T-cell (primary cell): ENCODE measurements around the gene C5orf58. TPM values are rescaled to one million over a fixed set of nuclear protein-coding genes. Genes with fewer than 3 reads are reported as not detected.
A peak's percentile ranks its signal among the peaks of the same experiment; 100 is the strongest.

Experiments used
- ATAC-seq, 4 experiments: fragments of 200-7000 bp in 3 of 4; fragments of 150-1000 bp in 1 of 4; cut with Tn5 transposase; replicated peaks in 1 of 4; 1 replicate in 3 of 4; 2 replicates in 1 of 4; pipeline ENCODE4 v1.10.0; 2021; ENCODE audit warnings: moderate library complexity in 3 of 4, mild to moderate bottlenecking in 2 of 4, moderate number of reproducible peaks in 1 of 4
- CTCF ChIA-PET, 2 donors: fragments of 300-600 bp; sonication (Branson Sonifier 250); formaldehyde crosslinking; loops; one replicate each; lab custom pipeline; 2022; ENCODE audit warnings: antibody characterized with exemption in 2 of 2; lab: Charles Lee
- POLR2A ChIA-PET, 2 donors: fragments of 300-600 bp; sonication (Branson Sonifier 250); formaldehyde crosslinking; loops; one replicate each; lab custom pipeline; 2022; ENCODE audit warnings: antibody characterized with exemption in 2 of 2; lab: Charles Lee
- DNase-seq, 35 experiments: peaks; one replicate each; pipeline versions ENCODE4 v3.0.0 to v3.0.0-alpha.2; 2013 to 2023
- H3K27ac ChIP-seq: one replicate; pipeline ENCODE4 v1.5.1; 2013; ENCODE audit warnings: low read length
- H3K27me3 ChIP-seq, 2 experiments: replicated peaks in 1 of 2; 1 replicate in 1 of 2; 2 replicates in 1 of 2; pipeline versions ENCODE4 v1.6.1 to v1.7.0; 2013; ENCODE audit warnings: low read length in 1 of 2, mixed read lengths in 1 of 2; ENCODE audit not compliant: control insufficient read depth in 2 of 2, insufficient read depth in 2 of 2; ENCODE audit errors: extremely low read depth in 1 of 2
- H3K36me3 ChIP-seq, 2 donors: 1 replicate in 1 of 2; 2 replicates in 1 of 2; pipeline versions ENCODE4 v1.6.1 to v1.7.0; 2013; ENCODE audit warnings: low read length in 1 of 2; ENCODE audit not compliant: control insufficient read depth in 2 of 2, insufficient read depth in 1 of 2; ENCODE audit errors: extremely low read depth in 1 of 2
- H3K4me1 ChIP-seq, 2 experiments: 1 replicate in 1 of 2; 2 replicates in 1 of 2; pipeline versions ENCODE4 v1.6.1 to v1.7.0; 2013; ENCODE audit warnings: low read length in 2 of 2, mixed read lengths in 1 of 2; ENCODE audit not compliant: insufficient read depth in 2 of 2, control insufficient read depth in 1 of 2; ENCODE audit errors: extremely low read depth in 1 of 2
- H3K4me3 ChIP-seq, 2 donors: 1 replicate in 1 of 2; 2 replicates in 1 of 2; pipeline versions ENCODE4 v1.5.1 to v1.7.0; 2013; ENCODE audit warnings: mild to moderate bottlenecking in 2 of 2, low read length in 1 of 2, moderate library complexity in 1 of 2; ENCODE audit not compliant: control insufficient read depth in 1 of 2; ENCODE audit errors: extremely low read depth in 1 of 2
- H3K9me3 ChIP-seq: 2 replicates; pipeline ENCODE4 v1.7.0; 2013
- H3K27ac Mint-ChIP-seq, 2 donors: one replicate each; pipeline ENCODE4 v1.8.0; 2020 to 2021; ENCODE audit warnings: mild to moderate bottlenecking in 2 of 2, mixed read lengths in 2 of 2
- H3K27me3 Mint-ChIP-seq, 2 donors: one replicate each; pipeline ENCODE4 v1.8.0; 2021 to 2022; ENCODE audit warnings: mixed read lengths in 2 of 2
- H3K36me3 Mint-ChIP-seq: one replicate; pipeline ENCODE4 v1.8.0; 2021; ENCODE audit warnings: mixed read lengths
- H3K4me1 Mint-ChIP-seq, 3 donors: one replicate each; pipeline ENCODE4 v1.8.0; 2020 to 2022; ENCODE audit warnings: mixed read lengths in 3 of 3, mild to moderate bottlenecking in 1 of 3
- H3K4me3 Mint-ChIP-seq, 3 donors: one replicate each; pipeline ENCODE4 v1.8.0; 2020 to 2022; ENCODE audit warnings: mild to moderate bottlenecking in 3 of 3, mixed read lengths in 3 of 3, moderate library complexity in 3 of 3
- H3K9me3 Mint-ChIP-seq, 3 donors: one replicate each; pipeline ENCODE4 v1.8.0; 2020 to 2022; ENCODE audit warnings: mixed read lengths in 3 of 3
- WGBS: methylation state at CpG from one replicate; pipeline ENCODE4 v1.1.5; 2013; ENCODE audit warnings: missing lambda C conversion rate; ENCODE audit not compliant: insufficient coverage; 5-methylcytosine and 5-hydroxymethylcytosine counted together
- total RNA-seq, 35 experiments: library from RNA in 6 of 35; stranded (reverse) in 6 of 35; fragments of 120-200 nt in 1 of 35; gene quantifications; one replicate each; pipeline versions ENCODE4 v1.2.1 to v1.2.4 and lab custom pipeline; 2013 to 2026

Gene C5orf58
- total RNA-seq, 5 donors from 2014 or later (not counting 1 experiment from before 2014, with no cell fraction given): not detected

DNA sequence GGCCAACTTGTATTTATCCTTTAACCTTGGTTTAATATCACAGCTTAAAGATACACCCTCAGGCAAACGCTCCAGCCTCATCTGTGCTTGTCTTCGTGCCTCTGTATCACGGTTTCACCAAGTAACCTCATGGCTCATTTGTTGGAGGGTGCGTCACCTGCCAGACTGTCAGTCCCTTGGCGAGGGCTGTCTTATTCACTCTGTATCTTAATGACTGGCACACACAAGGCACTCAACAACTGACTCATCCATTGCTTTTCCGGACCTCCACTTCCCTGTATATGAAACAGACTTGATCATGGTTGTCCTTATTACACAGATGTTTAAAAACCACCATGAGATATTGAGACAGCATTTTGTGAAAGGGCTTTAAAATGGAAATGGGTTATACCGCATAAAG is 36.8 kb downstream of the C5orf58 start:
- Mint-ChIP-seq H3K4me3 (peak overlapping the region; percentile 10 to 77 (median 48)), H3K4me1 (peaks cover 86 to 96% (median 93%) of the 10 kb centered on the region in 3 donors), H3K9me3 (no peaks in the 10 kb centered on the region), H3K27ac (peak overlapping the region; percentile 89 to 91), H3K36me3 (peaks cover 73% of the 10 kb centered on the region), H3K27me3 (no peaks in the 10 kb centered on the region)
- H3K4me3 ChIP-seq: no peak overlapping the region
- ChIA-PET CTCF (interaction anchor here (0.8 to 5.2 kb wide), 6 partner anchors 15 to 69 kb away, joined by 3 to 60 read pairs (median 15); no protein-coding TSS in a partner anchor), POLR2A (interaction anchor here in 1 of 2 donors (0.6 to 1.1 kb wide), 3 partner anchors 23 to 63 kb away, joined by 3 to 5 read pairs (median 4); no protein-coding TSS in a partner anchor)
- DNase-seq: peak in 8 of 35 experiments; percentile 27 to 63 (median 35)
- H3K9me3 ChIP-seq: no peaks in the 10 kb centered on the region
- 8% methylated on average over 4 of the region's 7 CpGs for WGBS
- peaks cover 66 to 89% of the 10 kb centered on the region in 2 experiments for H3K4me1 ChIP-seq
- H3K36me3 ChIP-seq: peaks cover 7 to 95% of the 10 kb centered on the region in 2 donors
- no peaks in the 10 kb centered on the region for H3K27me3 ChIP-seq
- peak in 1 of 4 experiments; percentile 43 for ATAC-seq
- peak overlapping the region; percentile 80 for H3K27ac ChIP-seq

DNA sequence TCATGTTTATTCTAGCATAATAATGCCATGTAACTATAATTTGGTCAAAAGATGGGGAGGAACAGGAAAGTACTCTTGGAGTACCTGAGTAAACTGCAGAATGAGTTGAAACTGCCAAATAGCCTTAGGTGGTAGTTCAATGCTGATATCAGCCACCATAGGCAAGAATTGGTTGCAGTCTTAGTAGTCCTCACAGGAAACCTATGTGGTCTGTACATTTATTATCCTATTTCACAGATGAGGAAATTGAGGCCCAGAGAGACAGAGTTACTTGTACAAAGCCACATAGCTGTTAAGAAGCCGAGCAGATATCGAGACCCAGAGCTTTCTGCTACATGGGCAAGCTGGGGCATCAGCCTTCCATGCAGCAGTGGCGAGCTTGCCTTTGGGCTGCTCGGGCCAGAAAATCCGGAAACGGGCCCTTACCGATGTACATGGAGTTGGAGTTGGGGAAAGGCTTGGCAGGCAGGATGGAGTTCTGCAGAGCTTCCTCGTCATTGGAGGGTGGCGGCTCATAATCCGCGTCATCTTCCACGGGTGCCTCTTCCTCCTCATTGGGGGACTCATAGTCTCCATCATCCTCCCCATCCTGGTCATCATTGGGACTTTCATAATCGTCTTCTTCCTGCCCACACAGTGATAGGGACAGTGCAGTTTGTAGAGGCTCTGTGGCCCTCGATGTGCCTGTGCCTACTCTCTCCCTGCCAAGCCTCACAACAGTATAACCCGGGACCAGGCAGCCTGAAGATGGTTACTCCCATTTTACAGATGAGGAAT is 37.7 kb downstream of the C5orf58 start:
- ChIA-PET CTCF (interaction anchor here in 1 of 2 donors (1.2 kb wide), 1 partner anchor 60 kb away, joined by 3 read pairs; no protein-coding TSS in a partner anchor), POLR2A (no interaction called here)
- no peaks in the 10 kb centered on the region for H3K27me3 Mint-ChIP-seq
- peaks cover 80% of the 10 kb centered on the region for H3K36me3 Mint-ChIP-seq
- H3K4me1 Mint-ChIP-seq: peaks cover 93 to 96% (median 95%) of the 10 kb centered on the region in 3 donors
- Histone ChIP-seq H3K4me1 (peaks cover 67 to 94% of the 10 kb centered on the region in 2 experiments), H3K9me3 (no peaks in the 10 kb centered on the region), H3K4me3 (peak overlapping the region in 1 of 2 donors; percentile 32), H3K27ac (peak overlapping the region; percentile 80), H3K36me3 (peaks cover 7 to 96% of the 10 kb centered on the region in 2 donors), H3K27me3 (no peaks in the 10 kb centered on the region)
- DNase-seq (no peak), ATAC-seq (no peak)
- peak overlapping the region in 2 of 3 donors; percentile 18 for H3K4me3 Mint-ChIP-seq
- no peaks in the 10 kb centered on the region for H3K9me3 Mint-ChIP-seq
- whole genome bisulfite sequencing: 36% methylated on average over 3 of the region's 15 CpGs
- H3K27ac Mint-ChIP-seq: peak overlapping the region; percentile 87 to 97

DNA sequence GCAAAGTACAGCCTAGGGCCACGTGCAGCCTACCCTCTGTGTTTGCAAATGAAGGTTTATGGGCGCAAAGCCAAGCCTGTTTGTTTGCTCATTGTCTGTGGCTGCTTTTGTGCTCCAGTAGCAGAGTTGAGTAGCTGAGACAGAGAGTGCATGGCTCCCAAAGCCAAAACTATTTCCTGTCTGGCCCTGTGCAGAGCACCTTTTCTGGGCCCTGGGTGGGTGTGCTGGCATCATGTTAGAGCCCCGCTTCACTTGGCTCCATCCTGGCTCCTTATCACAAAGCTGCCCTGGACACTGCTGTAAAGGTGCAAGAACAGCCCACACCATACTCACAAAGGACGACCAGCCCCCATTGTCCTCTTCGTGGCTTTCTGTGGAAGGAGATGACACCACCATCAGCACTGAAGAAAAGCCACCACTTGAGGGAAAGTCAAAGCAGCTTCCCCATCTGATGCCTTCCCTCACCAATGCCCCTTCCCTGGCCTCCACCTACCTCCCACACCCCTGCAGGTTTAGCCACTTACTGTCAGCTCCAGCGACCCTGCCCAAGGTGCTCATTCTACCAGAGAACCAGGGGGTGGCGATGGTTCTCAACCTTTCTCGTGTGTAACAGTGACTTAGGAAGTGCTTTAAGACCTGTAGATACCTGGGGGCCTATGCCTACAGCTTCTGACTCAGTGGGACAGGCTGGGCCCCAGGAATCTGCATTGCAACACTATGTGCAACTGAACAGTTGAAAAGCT is 41.4 kb downstream of the C5orf58 start:
- peak overlapping the region; percentile 94 for H3K27ac ChIP-seq
- H3K4me1 ChIP-seq: peaks cover 56 to 93% of the 10 kb centered on the region in 2 experiments
- POLR2A ChIA-PET: interaction anchor here (1.0 to 1.2 kb wide), 2 partner anchors 24 to 57 kb away, joined by 3 read pairs; partner anchors contain the start of gene LCP2 (in 1 of the 2)

DNA sequence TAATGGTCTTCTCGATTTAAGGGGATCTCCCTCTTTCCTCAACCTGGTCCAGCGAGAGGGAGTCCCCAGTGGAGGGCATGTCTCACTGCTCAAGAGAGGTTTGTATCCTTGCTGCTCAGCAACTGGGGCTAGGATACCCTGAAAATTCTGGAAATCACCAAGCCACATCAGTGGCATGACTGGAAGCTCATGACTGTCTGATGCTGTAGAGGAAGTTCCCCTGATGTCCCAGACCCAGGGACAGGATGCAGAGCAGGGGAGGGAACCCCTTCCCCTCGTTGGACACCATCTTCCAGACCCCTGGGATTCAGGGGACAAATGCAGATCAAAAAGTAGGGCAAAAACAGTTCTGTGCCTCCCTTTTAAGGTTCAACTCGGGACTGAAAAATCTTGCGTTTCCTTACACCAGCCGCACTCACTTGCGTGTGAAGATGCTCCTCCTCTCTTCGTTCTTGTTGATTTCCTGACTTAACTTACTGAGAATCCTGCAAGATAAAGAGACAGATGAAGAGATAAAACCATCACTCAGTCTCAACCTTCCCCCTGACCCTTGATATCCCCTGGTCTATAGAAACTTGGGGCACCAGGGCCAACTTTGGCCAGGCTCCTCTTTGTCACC is 42.7 kb downstream of the C5orf58 start:
- ATAC-seq: peak in 1 of 4 experiments; percentile 64
- Histone ChIP-seq H3K27ac (peak overlapping the region; percentile 94), H3K9me3 (no peaks in the 10 kb centered on the region), H3K4me3 (peak overlapping the region; percentile 3 to 6), H3K27me3 (no peaks in the 10 kb centered on the region), H3K36me3 (peaks cover 7 to 62% of the 10 kb centered on the region in 2 donors), H3K4me1 (peaks cover 58 to 95% of the 10 kb centered on the region in 2 experiments)
- WGBS: 3% methylated on average over 6 of the region's 8 CpGs
- Mint-ChIP-seq H3K27me3 (no peaks in the 10 kb centered on the region), H3K9me3 (no peaks in the 10 kb centered on the region), H3K4me3 (peak overlapping the region; percentile 67 to 99 (median 77)), H3K4me1 (peaks cover 93 to 94% (median 94%) of the 10 kb centered on the region in 3 donors), H3K36me3 (peaks cover 50% of the 10 kb centered on the region), H3K27ac (peak overlapping the region; percentile 97 to 99)
- ChIA-PET CTCF (interaction anchor here (0.7 to 8.2 kb wide), 22 partner anchors 9 to 1111 kb away, joined by 3 to 111 read pairs (median 8); partner anchors contain the start of gene LCP2 (in 2 of the 2)), POLR2A (interaction anchor here (0.6 to 1.0 kb wide), 4 partner anchors 22 to 56 kb away, joined by 3 read pairs; no protein-coding TSS in a partner anchor)
- DNase-seq: peak in 29 of 35 experiments; percentile 30 to 88 (median 53)

More for the DNA sequence above, 41.4 kb downstream of the C5orf58 start:
- Mint-ChIP-seq H3K4me3 (peak overlapping the region; percentile 66 to 99 (median 77)), H3K36me3 (peaks cover 62% of the 10 kb centered on the region), H3K27me3 (no peaks in the 10 kb centered on the region), H3K4me1 (peaks cover 93% of the 10 kb centered on the region in 3 donors), H3K27ac (peak overlapping the region; percentile 97 to 99), H3K9me3 (no peaks in the 10 kb centered on the region)
- H3K36me3 ChIP-seq: peaks cover 7 to 76% of the 10 kb centered on the region in 2 donors
- 11% methylated on average over 7 of the region's 8 CpGs for WGBS
- H3K4me3 ChIP-seq: no peak overlapping the region
- DNase-seq: peak in 34 of 35 experiments; percentile 45 to 82 (median 65)
- no peaks in the 10 kb centered on the region for H3K27me3 ChIP-seq
- CTCF ChIA-PET: interaction anchor here (0.6 to 8.2 kb wide), 29 partner anchors 8 to 161 kb away, joined by 3 to 111 read pairs (median 7); partner anchors contain the start of gene LCP2 (in 2 of the 2)
- peak; percentile 21 to 44 (median 34) for ATAC-seq
- H3K9me3 ChIP-seq: no peaks in the 10 kb centered on the region

DNA sequence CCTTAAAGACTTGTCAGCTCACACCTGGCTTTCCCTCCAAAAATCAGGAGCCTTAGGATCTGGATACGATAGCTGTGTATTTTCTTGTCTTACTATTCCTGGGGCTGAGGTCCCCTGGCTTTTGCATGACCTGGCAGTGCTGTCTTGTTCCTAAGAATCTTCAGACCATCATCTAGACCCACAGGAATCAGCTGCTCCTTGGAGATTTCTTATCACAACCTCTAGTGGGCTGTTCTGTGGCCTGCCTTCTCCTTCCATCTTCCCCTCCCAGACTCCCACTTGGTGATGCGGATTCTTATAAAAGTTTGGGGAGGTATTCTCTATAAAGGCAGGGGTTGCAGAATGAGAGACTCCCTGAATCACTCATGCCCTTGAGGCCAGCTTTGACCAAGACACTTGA is 43.4 kb downstream of the C5orf58 start:
- whole genome bisulfite sequencing: 60% methylated on average over 1 of the region's 2 CpGs
- DNase-seq (no peak), ATAC-seq (no peak)
- Histone ChIP-seq H3K9me3 (no peaks in the 10 kb centered on the region), H3K4me3 (peak overlapping the region; percentile 3 to 6), H3K27me3 (no peaks in the 10 kb centered on the region), H3K27ac (peak overlapping the region; percentile 94), H3K4me1 (peaks cover 64 to 95% of the 10 kb centered on the region in 2 experiments), H3K36me3 (peaks cover 6 to 56% of the 10 kb centered on the region in 2 donors)
- ChIA-PET CTCF (interaction anchor here (0.6 to 8.2 kb wide), 12 partner anchors 9 to 63 kb away, joined by 3 to 111 read pairs (median 9); partner anchors contain the start of gene LCP2 (in 1 of the 2)), POLR2A (interaction anchor here in 1 of 2 donors (0.7 kb wide), 1 partner anchor 44 kb away, joined by 3 read pairs; no protein-coding TSS in a partner anchor)
- Mint-ChIP-seq H3K4me3 (peak overlapping the region; percentile 67 to 99 (median 77)), H3K9me3 (no peaks in the 10 kb centered on the region), H3K27ac (peak overlapping the region; percentile 97 to 99), H3K4me1 (peaks cover 93 to 94% (median 94%) of the 10 kb centered on the region in 3 donors), H3K36me3 (peaks cover 44% of the 10 kb centered on the region), H3K27me3 (no peaks in the 10 kb centered on the region)
